Parathyroid adenoma (tissue), 2 donors: Measurements from ENCODE around the gene RDH12.

Source experiments
- H2AFZ ChIP-seq: fragments of 300-600 bp; sonication (generic); one replicate; pipeline ENCODE4 v1.7.0; 2017; ENCODE audit warnings: antibody characterized with exemption, mild to moderate bottlenecking
- H3K27ac ChIP-seq: fragments of 300-600 bp; sonication (generic); one replicate; pipeline ENCODE4 v1.7.0; 2017
- H3K27me3 ChIP-seq: fragments of 300-600 bp; sonication (generic); one replicate; pipeline ENCODE4 v1.7.0; 2017; ENCODE audit warnings: low read length; ENCODE audit not compliant: control insufficient read depth, insufficient read depth
- H3K36me3 ChIP-seq: fragments of 300-600 bp; sonication (generic); one replicate; pipeline ENCODE4 v1.7.0; 2017; ENCODE audit warnings: low read length; ENCODE audit not compliant: control insufficient read depth, insufficient read depth
- H3K4me1 ChIP-seq: fragments of 300-600 bp; sonication (generic); one replicate; pipeline ENCODE4 v1.7.0; 2017; ENCODE audit warnings: control low read depth
- H3K4me2 ChIP-seq: fragments of 300-600 bp; sonication (generic); one replicate; pipeline ENCODE4 v1.7.0; 2017; ENCODE audit warnings: low read length
- H3K4me3 ChIP-seq: fragments of 300-600 bp; sonication (generic); one replicate; pipeline ENCODE4 v1.7.0; 2017; ENCODE audit warnings: low read depth, low read length
- H3K79me2 ChIP-seq: fragments of 300-600 bp; sonication (generic); one replicate; pipeline ENCODE4 v1.7.0; 2017; ENCODE audit warnings: control low read depth
- H3K9ac ChIP-seq: fragments of 300-600 bp; sonication (generic); one replicate; pipeline ENCODE4 v1.7.0; 2017; ENCODE audit warnings: mild to moderate bottlenecking
- H3K9me3 ChIP-seq: fragments of 300-600 bp; sonication (generic); one replicate; pipeline ENCODE4 v1.7.0; 2017; ENCODE audit warnings: low read length; ENCODE audit not compliant: control insufficient read depth
- CTCF ChIP-seq: fragments of 300-600 bp; sonication (generic); IDR thresholded peaks from one replicate; pipeline ENCODE4 v1.7.0; 2017; ENCODE audit warnings: antibody characterized with exemption, mild to moderate bottlenecking
- donor health status: primary hyperparathyroidism.

Gene RDH12

GRCh38 chr14:67666750-67667449 is 34.8 kb upstream of the RDH12 start:
- Histone ChIP-seq H3K4me3 (no peak overlapping the region), H3K27me3 (no peaks in the 10 kb centered on the region), H3K36me3 (no peaks in the 10 kb centered on the region), H3K27ac (no peak overlapping the region), H3K4me2 (no peak overlapping the region), H3K9me3 (no peaks in the 10 kb centered on the region), H2AFZ (no peak overlapping the region), H3K9ac (no peak overlapping the region), H3K79me2 (peaks cover 66% of the 10 kb centered on the region), H3K4me1 (peaks cover 16% of the 10 kb centered on the region)
- TF ChIP-seq CTCF: peak; percentile 73

- no peak for TF ChIP-seq CTCF
- Histone ChIP-seq H3K4me2 (no peak overlapping the region), H3K4me3 (no peak overlapping the region), H3K9me3 (no peaks in the 10 kb centered on the region), H3K36me3 (no peaks in the 10 kb centered on the region), H3K9ac (no peak overlapping the region), H2AFZ (no peak overlapping the region), H3K4me1 (peaks cover 26% of the 10 kb centered on the region), H3K79me2 (peaks cover 77% of the 10 kb centered on the region), H3K27me3 (no peaks in the 10 kb centered on the region), H3K27ac (no peak overlapping the region)
These were observed 33.1 kb upstream of the RDH12 start for GRCh38 chr14:67668559-67668958.

- Histone ChIP-seq H3K4me1 (peaks cover 14% of the 10 kb centered on the region), H3K36me3 (no peaks in the 10 kb centered on the region), H3K4me3 (peak overlapping the region; percentile 99), H2AFZ (no peak overlapping the region), H3K27ac (peak overlapping the region; percentile 98), H3K4me2 (peak overlapping the region; percentile 100), H3K9me3 (no peaks in the 10 kb centered on the region), H3K27me3 (no peaks in the 10 kb centered on the region), H3K9ac (no peak overlapping the region), H3K79me2 (peaks cover 42% of the 10 kb centered on the region)
- no peak for TF ChIP-seq CTCF
These were observed 28.2 kb upstream of the RDH12 start for GRCh38 chr14:67673451-67673850.

GRCh38 chr14:67674139-67674479 is 27.6 kb upstream of the RDH12 start:
- H3K4me3 ChIP-seq: peak overlapping the region; percentile 99
- peak; percentile 24 for TF ChIP-seq CTCF
- H3K4me2 ChIP-seq: peak overlapping the region; percentile 100
- peak overlapping the region; percentile 78 for H3K9ac ChIP-seq
- peak overlapping the region; percentile 91 for H2AFZ ChIP-seq
- peaks cover 14% of the 10 kb centered on the region for H3K4me1 ChIP-seq
- H3K9me3 ChIP-seq: no peaks in the 10 kb centered on the region
- peaks cover 42% of the 10 kb centered on the region for H3K79me2 ChIP-seq
- H3K27ac ChIP-seq: peak overlapping the region; percentile 98
- H3K27me3 ChIP-seq: no peaks in the 10 kb centered on the region
- no peaks in the 10 kb centered on the region for H3K36me3 ChIP-seq
